HepG2 (cell line): ENCODE data around the gene NPPB. TPM values are rescaled to one million over a fixed set of nuclear protein-coding genes. Genes with fewer than 3 reads are reported as not detected.

ENCODE experiments used
- ATAC-seq: fragments of 200-7000 bp; cut with Tn5 transposase; 3 replicates; pipeline ENCODE4 v1.9.1; 2020; ENCODE audit warnings: mild to moderate bottlenecking, moderate library complexity
- BruUV-seq: library from RNA; stranded (reverse); fragments of 400-500 nt; replicated peaks from 2 replicates; lab custom pipeline; 2021; lab: Mats Ljungman, UMichigan
- CTCF ChIA-PET: fragments of 300-600 bp; formaldehyde crosslinking; extraction: SDS; loops from one replicate; lab custom pipeline; 2021; ENCODE audit warnings: low total read pairs, inconsistent platforms, low intra/inter-chr PET ratio; lab: Yijun Ruan, JAX
- POLR2A ChIA-PET: fragments of 350-600 bp; sonication (Branson Sonifier 250); formaldehyde crosslinking; loops from one replicate; lab custom pipeline; 2020; ENCODE audit warnings: antibody characterized with exemption, inconsistent platforms; lab: Yijun Ruan, JAX
- DNase-seq: peaks from one replicate; pipeline ENCODE4 v3.0.0-alpha.2; 2015; ENCODE audit warnings: low spot score
- FAIRE-seq: peaks from 3 replicates; lab custom pipeline; 2011; peaks lifted over from hg19 to GRCh38; lab: Jason Lieb, UNC
- H2AFZ ChIP-seq: one replicate; pipeline ENCODE4 v1.6.1; 2011; ENCODE audit warnings: low read length, inconsistent platforms
- H3K27ac ChIP-seq: fragments of 300-600 bp; 3 replicates; pipeline ENCODE4 v1.8.0; 2011; ENCODE audit warnings: mixed run types, mild to moderate bottlenecking, mixed read lengths, low read length, inconsistent platforms; ENCODE audit not compliant: insufficient read depth; ENCODE audit errors: extremely low read length
- H3K27me3 ChIP-seq, 2 experiments: fragments of 200-600 bp in 1 of 2; 2 replicates in 1 of 2; 3 replicates in 1 of 2; pipeline versions ENCODE4 v1.6.0 to v1.8.0; 2011; ENCODE audit warnings: low read length in 2 of 2, mild to moderate bottlenecking in 2 of 2, moderate library complexity in 2 of 2, inconsistent platforms in 1 of 2; ENCODE audit not compliant: insufficient read depth in 2 of 2, control insufficient read depth in 1 of 2
- H3K36me3 ChIP-seq, 2 experiments: fragments of 200-600 bp in 1 of 2; replicated peaks in 1 of 2; 2 replicates in 1 of 2; 3 replicates in 1 of 2; pipeline versions ENCODE4 v1.5.1 to v1.8.0; 2011; ENCODE audit warnings: low read length in 2 of 2, inconsistent platforms in 1 of 2; ENCODE audit not compliant: insufficient read depth in 2 of 2, control insufficient read depth in 1 of 2
- H3K4me1 ChIP-seq: 2 replicates; pipeline ENCODE4 v1.5.1; 2012; ENCODE audit warnings: low read length, inconsistent platforms; ENCODE audit not compliant: insufficient read depth
- H3K4me2 ChIP-seq: 2 replicates; pipeline ENCODE4 v1.6.0; 2011; ENCODE audit warnings: low read depth, low read length, inconsistent platforms
- H3K4me3 ChIP-seq, 3 experiments: fragments of 200-600 bp in 1 of 3; sonication (generic), shearing (Covaris generic) in 1 of 3; replicated peaks in 1 of 3; 2 replicates each; pipeline ENCODE4 v1.5.1; 2011 to 2016; ENCODE audit warnings: low read length in 3 of 3, inconsistent platforms in 2 of 3, low read depth in 2 of 3, mild to moderate bottlenecking in 2 of 3, control low read depth in 1 of 3, mixed read lengths in 1 of 3; ENCODE audit not compliant: insufficient read depth in 1 of 3
- H3K79me2 ChIP-seq: one replicate; pipeline ENCODE4 v1.6.1; 2011; ENCODE audit warnings: low read length, inconsistent platforms; ENCODE audit not compliant: insufficient read depth
- H3K9ac ChIP-seq: 2 replicates; pipeline ENCODE4 v1.6.0; 2011; ENCODE audit warnings: mild to moderate bottlenecking, low read depth, low read length, inconsistent platforms; ENCODE audit not compliant: insufficient read depth
- H3K9me3 ChIP-seq: 2 replicates; pipeline ENCODE4 v1.5.1; 2012; ENCODE audit warnings: mild to moderate bottlenecking, low read length
- H4K20me1 ChIP-seq: 2 replicates; pipeline ENCODE4 v1.6.0; 2011; ENCODE audit warnings: inconsistent platforms, mild to moderate bottlenecking, low read length, moderate library complexity; ENCODE audit not compliant: insufficient read depth
- GLI4 ChIP-seq: sonication (generic); formaldehyde crosslinking; IDR thresholded peaks from 2 replicates; pipeline ENCODE4 v1.5.1; 2020; ENCODE audit warnings: missing genetic modification reagents, mild to moderate bottlenecking, moderate library complexity, borderline replicate concordance
- KDM4B ChIP-seq: sonication (generic); formaldehyde crosslinking; IDR thresholded peaks from 2 replicates; pipeline ENCODE4 v1.4.0; 2020; ENCODE audit warnings: missing genetic modification reagents
- NFRKB ChIP-seq: fragments of 450-650 bp; IDR thresholded peaks from 2 replicates; pipeline ENCODE4 v1.6.1; 2017
- ZBTB46 ChIP-seq: sonication (generic); formaldehyde crosslinking; IDR thresholded peaks from 2 replicates; pipeline ENCODE4 v1.4.0; 2020; ENCODE audit warnings: mild to moderate bottlenecking, missing genetic modification reagents, borderline replicate concordance
- ZFY ChIP-seq: sonication (generic); formaldehyde crosslinking; IDR thresholded peaks from 2 replicates; pipeline ENCODE4 v1.4.0; 2020; ENCODE audit warnings: missing genetic modification reagents
- ZKSCAN1 ChIP-seq: fragments of 150-350 bp; IDR thresholded peaks from 2 replicates; pipeline ENCODE4 v1.6.1; 2014; ENCODE audit warnings: low read length
- ZMYM4 ChIP-seq: sonication (generic); formaldehyde crosslinking; IDR thresholded peaks from 2 replicates; pipeline ENCODE4 v1.8.1; 2023; ENCODE audit warnings: mild to moderate bottlenecking, missing genetic modification reagents
- ZNF496 ChIP-seq: sonication (generic); formaldehyde crosslinking; IDR thresholded peaks from 2 replicates; pipeline ENCODE4 v1.8.1; 2023; ENCODE audit warnings: mild to moderate bottlenecking, moderate library complexity, missing genetic modification reagents; ENCODE audit not compliant: insufficient replicate concordance
- ZNF773 ChIP-seq: sonication (generic); formaldehyde crosslinking; IDR thresholded peaks from 2 replicates; pipeline ENCODE4 v1.4.0; 2020; ENCODE audit warnings: missing genetic modification reagents, borderline replicate concordance
- ZNF777 ChIP-seq: sonication (generic); formaldehyde crosslinking; IDR thresholded peaks from 2 replicates; pipeline ENCODE4 v1.4.0; 2020; ENCODE audit warnings: missing genetic modification reagents
- ZSCAN12 ChIP-seq: sonication (generic); formaldehyde crosslinking; IDR thresholded peaks from 2 replicates; pipeline ENCODE4 v1.9.0; 2021; ENCODE audit warnings: mild to moderate bottlenecking, missing genetic modification reagents
- WGBS: methylation state at CpG from one replicate; pipeline ENCODE4 v1.1.6; 2017; ENCODE audit warnings: low lambda C conversion rate; 5-methylcytosine and 5-hydroxymethylcytosine counted together
- in situ Hi-C: cut with HindIII; loops from 2 replicates; pipeline ENCODE4 v1.10.0; 2017; ENCODE audit warnings: low pct_unique_long_range_greater_than_20kb; ENCODE audit not compliant: extremely low pct_ligation_motif_present
- intact Hi-C: fragments of 100-400 bp; cut with micrococcal nuclease; formaldehyde crosslinking; loops from one replicate; pipeline ENCODE4 v1.10.0; 2022; ENCODE audit not compliant: unreplicated experiment
- polyA plus RNA-seq, 8 experiments: library from polyadenylated mRNA; depleted of rRNA in 3 of 8; stranded (reverse) in 7 of 8; unstranded in 1 of 8; fragments of >200 nt; fragmentation: Illumina TruSeq in 4 of 8; extraction: Trizol in 4 of 8; gene quantifications; 2 replicates each; pipeline versions ENCODE4 v1.2.1 to v1.2.3, GENCODE V29; 2011 to 2016; ENCODE audit warnings: low read depth in 4 of 8, missing spikeins in 1 of 8, mixed read lengths in 1 of 8; ENCODE audit not compliant: insufficient read depth in 1 of 8
- total RNA-seq, 5 experiments: library from RNA; depleted of rRNA; stranded (reverse); fragments of >200 nt; fragmentation: Illumina TruSeq; extraction: Trizol; gene quantifications; 2 replicates each; pipeline ENCODE4 v1.2.3, GENCODE V29; 2016; ENCODE audit warnings: low read depth in 1 of 5
- TF ChIP-seq, protein P1 (sequence below): sonication (generic); formaldehyde crosslinking; IDR thresholded peaks from 2 replicates; pipeline ENCODE4 v1.5.0; 2020; ENCODE audit warnings: mild to moderate bottlenecking, missing genetic modification reagents, borderline replicate concordance

The NPPB gene
- total and polyA plus RNA-seq, 2 of the 13 experiments (the other 11 are each of a cell fraction or from before 2014, with no cell fraction given): 1.9 TPM; not detected in 1

DNA sequence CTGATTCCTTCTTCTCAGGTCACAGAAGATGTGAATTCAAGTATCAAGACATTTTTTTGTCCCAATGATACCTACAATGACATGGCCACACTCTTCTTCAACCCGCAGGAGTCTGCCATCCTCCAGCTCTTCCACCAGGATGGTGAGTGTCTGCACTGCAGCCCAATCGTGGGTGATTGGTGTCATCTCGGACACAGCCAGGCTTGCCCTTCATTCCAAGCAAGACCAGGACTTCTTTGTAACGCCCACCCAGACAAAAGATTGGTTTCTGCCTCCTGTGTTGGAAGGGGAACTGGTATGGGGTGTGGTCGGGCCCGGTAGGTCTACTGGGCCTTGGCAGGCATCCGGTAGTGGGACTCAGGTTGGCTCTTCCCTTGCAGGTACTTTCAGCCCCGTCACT is 25.2 kb downstream of the NPPB start:
- Histone ChIP-seq H3K9me3 (no peaks in the 10 kb centered on the region), H3K4me1 (no peaks in the 10 kb centered on the region), H3K9ac (no peak overlapping the region), H3K36me3 (peaks cover 44 to 89% of the 10 kb centered on the region in 2 experiments)
- ATAC-seq (no peak), DNase-seq (no peak), FAIRE-seq (no peak)
- 93% methylated on average over 6 of the region's 8 CpGs for WGBS
- in situ Hi-C loops (loop anchor here (10.0 kb wide), 1 partner anchor 131 kb away; no protein-coding TSS in a partner anchor), intact Hi-C loops (no loop called here)
- TF ChIP-seq GLI4 (CRISPR knock-in tag) (no peak), ZBTB46 (no peak), ZKSCAN1 (no peak), ZSCAN12 (CRISPR knock-in tag) (no peak)
- TF ChIP-seq, all 625 proteins: peak for 0
- H3K4me2 ChIP-seq: no peak overlapping the region
- H3K79me2 ChIP-seq: no peaks in the 10 kb centered on the region
- ChIA-PET CTCF (no interaction called here), POLR2A (no interaction called here)
- no peak overlapping the region for H2AFZ ChIP-seq
- no peak overlapping the region for H3K4me3 ChIP-seq
- no peak overlapping the region for H3K27ac ChIP-seq
- BruUV-seq: no TSS peak
- no peaks in the 10 kb centered on the region for H4K20me1 ChIP-seq
- H3K27me3 ChIP-seq: no peaks in the 10 kb centered on the region

- FAIRE-seq (no peak), ATAC-seq (no peak), DNase-seq (no peak)
- no peak overlapping the region for H3K27ac ChIP-seq
- no peaks in the 10 kb centered on the region for H4K20me1 ChIP-seq
- 96% methylated on average over 8 of the region's 9 CpGs for WGBS
- no TSS peak for BruUV-seq
- no peak overlapping the region for H2AFZ ChIP-seq
- in situ Hi-C loops: loop anchor here (10.0 kb wide), 1 partner anchor 133 kb away; no protein-coding TSS in a partner anchor
- H3K79me2 ChIP-seq: no peaks in the 10 kb centered on the region
- intact Hi-C loops: no loop called here
- ChIA-PET POLR2A (interaction anchor here (1.0 to 1.4 kb wide), 2 partner anchors 11 kb away, joined by 3 to 4 read pairs; no protein-coding TSS in a partner anchor), CTCF (no interaction called here)
- no peaks in the 10 kb centered on the region for H3K27me3 ChIP-seq
- no peak overlapping the region for H3K4me3 ChIP-seq
- no peaks in the 10 kb centered on the region for H3K9me3 ChIP-seq
- H3K36me3 ChIP-seq: peaks cover 41 to 88% of the 10 kb centered on the region in 2 experiments
- no peaks in the 10 kb centered on the region for H3K4me1 ChIP-seq
- no peak overlapping the region for H3K9ac ChIP-seq
- no peak overlapping the region for H3K4me2 ChIP-seq
- TF ChIP-seq NFRKB: no peak
- no peak for TF ChIP-seq ZNF496 (CRISPR knock-in tag)
- TF ChIP-seq ZNF773 (CRISPR knock-in tag): no peak
- TF ChIP-seq, protein P1, sequence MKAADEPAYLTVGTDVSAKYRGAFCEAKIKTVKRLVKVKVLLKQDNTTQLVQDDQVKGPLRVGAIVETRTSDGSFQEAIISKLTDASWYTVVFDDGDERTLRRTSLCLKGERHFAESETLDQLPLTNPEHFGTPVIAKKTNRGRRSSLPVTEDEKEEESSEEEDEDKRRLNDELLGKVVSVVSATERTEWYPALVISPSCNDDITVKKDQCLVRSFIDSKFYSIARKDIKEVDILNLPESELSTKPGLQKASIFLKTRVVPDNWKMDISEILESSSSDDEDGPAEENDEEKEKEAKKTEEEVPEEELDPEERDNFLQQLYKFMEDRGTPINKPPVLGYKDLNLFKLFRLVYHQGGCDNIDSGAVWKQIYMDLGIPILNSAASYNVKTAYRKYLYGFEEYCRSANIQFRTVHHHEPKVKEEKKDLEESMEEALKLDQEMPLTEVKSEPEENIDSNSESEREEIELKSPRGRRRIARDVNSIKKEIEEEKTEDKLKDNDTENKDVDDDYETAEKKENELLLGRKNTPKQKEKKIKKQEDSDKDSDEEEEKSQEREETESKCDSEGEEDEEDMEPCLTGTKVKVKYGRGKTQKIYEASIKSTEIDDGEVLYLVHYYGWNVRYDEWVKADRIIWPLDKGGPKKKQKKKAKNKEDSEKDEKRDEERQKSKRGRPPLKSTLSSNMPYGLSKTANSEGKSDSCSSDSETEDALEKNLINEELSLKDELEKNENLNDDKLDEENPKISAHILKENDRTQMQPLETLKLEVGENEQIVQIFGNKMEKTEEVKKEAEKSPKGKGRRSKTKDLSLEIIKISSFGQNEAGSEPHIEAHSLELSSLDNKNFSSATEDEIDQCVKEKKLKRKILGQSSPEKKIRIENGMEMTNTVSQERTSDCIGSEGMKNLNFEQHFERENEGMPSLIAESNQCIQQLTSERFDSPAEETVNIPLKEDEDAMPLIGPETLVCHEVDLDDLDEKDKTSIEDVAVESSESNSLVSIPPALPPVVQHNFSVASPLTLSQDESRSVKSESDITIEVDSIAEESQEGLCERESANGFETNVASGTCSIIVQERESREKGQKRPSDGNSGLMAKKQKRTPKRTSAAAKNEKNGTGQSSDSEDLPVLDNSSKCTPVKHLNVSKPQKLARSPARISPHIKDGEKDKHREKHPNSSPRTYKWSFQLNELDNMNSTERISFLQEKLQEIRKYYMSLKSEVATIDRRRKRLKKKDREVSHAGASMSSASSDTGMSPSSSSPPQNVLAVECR: no peak
- no peak for TF ChIP-seq ZMYM4 (CRISPR knock-in tag)
- TF ChIP-seq ZFY: no peak
- no peak for TF ChIP-seq KDM4B
- TF ChIP-seq ZNF777 (CRISPR knock-in tag): no peak
Observed at GRCh38 chr1:11831945-11832725, 26.6 kb downstream of the NPPB start.
